ENCODE results near the gene GNB3. TPM values are rescaled to one million over a fixed set of nuclear protein-coding genes. Genes with fewer than 3 reads are reported as not detected.
A peak's percentile ranks its signal among the peaks of the same experiment; 100 is the strongest.

The GNB3 gene
- total and polyA plus RNA-seq, 9 of the 15 experiments (the other 6 are each of a cell fraction or from before 2014, with no cell fraction given) = 1.4 to 5.8 (median 2.0) TPM

DNA sequence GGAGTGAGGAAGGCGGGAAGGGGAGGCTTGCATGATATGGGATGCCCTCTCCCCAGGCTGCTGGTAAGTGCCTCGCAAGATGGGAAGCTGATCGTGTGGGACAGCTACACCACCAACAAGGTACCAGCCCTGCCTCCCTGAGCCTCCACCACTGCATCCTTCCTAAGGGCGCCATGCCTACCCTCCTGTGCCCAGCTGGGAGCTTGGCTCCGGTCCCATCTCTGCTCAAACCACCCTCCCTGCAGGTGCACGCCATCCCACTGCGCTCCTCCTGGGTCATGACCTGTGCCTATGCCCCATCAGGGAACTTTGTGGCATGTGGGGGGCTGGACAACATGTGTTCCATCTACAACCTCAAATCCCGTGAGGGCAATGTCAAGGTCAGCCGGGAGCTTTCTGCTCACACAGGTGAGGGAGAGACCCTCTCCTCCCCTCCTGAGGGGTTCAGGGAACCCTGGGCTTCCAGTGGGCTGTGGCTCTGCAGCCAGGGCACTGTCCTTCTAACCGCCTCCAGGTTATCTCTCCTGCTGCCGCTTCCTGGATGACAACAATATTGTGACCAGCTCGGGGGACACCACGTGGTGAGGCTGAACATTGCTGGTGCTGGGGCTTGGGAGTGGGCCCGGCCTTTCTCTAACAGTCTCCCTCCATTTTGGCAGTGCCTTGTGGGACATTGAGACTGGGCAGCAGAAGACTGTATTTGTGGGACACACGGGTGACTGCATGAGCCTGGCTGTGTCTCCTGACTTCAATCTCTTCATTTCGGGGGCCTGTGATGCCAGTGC is 2.6 kb downstream of the GNB3 start (continued):
- TF ChIP-seq, protein P1, sequence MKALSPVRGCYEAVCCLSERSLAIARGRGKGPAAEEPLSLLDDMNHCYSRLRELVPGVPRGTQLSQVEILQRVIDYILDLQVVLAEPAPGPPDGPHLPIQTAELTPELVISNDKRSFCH (CRISPR knock-in tag; IDR thresholded peaks at IDR 0.05) = no peak
- TF ChIP-seq, protein P1 (tag; IDR thresholded peaks at IDR 0.05) = no peak
- TF ChIP-seq ARNT (IDR thresholded peaks at IDR 0.05) = no peak
- no peak for TF ChIP-seq CBX1 (IDR thresholded peaks at IDR 0.05; ENCODE audit: low read depth)
- TF ChIP-seq GMEB1 (CRISPR knock-in tag; IDR thresholded peaks at IDR 0.05) = no peak
- TF ChIP-seq, protein P2, sequence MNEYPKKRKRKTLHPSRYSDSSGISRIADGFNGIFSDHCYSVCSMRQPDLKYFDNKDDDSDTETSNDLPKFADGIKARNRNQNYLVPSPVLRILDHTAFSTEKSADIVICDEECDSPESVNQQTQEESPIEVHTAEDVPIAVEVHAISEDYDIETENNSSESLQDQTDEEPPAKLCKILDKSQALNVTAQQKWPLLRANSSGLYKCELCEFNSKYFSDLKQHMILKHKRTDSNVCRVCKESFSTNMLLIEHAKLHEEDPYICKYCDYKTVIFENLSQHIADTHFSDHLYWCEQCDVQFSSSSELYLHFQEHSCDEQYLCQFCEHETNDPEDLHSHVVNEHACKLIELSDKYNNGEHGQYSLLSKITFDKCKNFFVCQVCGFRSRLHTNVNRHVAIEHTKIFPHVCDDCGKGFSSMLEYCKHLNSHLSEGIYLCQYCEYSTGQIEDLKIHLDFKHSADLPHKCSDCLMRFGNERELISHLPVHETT (CRISPR knock-in tag; conservative IDR thresholded peaks at IDR 0.05 in 1 of 2, IDR thresholded peaks at IDR 0.05 in 1 of 2) = no peak
- no peak for TF ChIP-seq ZSCAN29 (IDR thresholded peaks at IDR 0.05)
- no peak for TF ChIP-seq FOXK2 (conservative IDR thresholded peaks at IDR 0.05 in 1 of 2, IDR thresholded peaks at IDR 0.05 in 1 of 2; ENCODE audit: low read depth in 2 of 2)
- no peak for TF ChIP-seq NCOA2 (IDR thresholded peaks at IDR 0.05; ENCODE audit: partially characterized antibody in 2 of 2)
- peak; percentile 62 for TF ChIP-seq USF2 (CRISPR knock-in tag; IDR thresholded peaks at IDR 0.05)
- TF ChIP-seq, protein P3, sequence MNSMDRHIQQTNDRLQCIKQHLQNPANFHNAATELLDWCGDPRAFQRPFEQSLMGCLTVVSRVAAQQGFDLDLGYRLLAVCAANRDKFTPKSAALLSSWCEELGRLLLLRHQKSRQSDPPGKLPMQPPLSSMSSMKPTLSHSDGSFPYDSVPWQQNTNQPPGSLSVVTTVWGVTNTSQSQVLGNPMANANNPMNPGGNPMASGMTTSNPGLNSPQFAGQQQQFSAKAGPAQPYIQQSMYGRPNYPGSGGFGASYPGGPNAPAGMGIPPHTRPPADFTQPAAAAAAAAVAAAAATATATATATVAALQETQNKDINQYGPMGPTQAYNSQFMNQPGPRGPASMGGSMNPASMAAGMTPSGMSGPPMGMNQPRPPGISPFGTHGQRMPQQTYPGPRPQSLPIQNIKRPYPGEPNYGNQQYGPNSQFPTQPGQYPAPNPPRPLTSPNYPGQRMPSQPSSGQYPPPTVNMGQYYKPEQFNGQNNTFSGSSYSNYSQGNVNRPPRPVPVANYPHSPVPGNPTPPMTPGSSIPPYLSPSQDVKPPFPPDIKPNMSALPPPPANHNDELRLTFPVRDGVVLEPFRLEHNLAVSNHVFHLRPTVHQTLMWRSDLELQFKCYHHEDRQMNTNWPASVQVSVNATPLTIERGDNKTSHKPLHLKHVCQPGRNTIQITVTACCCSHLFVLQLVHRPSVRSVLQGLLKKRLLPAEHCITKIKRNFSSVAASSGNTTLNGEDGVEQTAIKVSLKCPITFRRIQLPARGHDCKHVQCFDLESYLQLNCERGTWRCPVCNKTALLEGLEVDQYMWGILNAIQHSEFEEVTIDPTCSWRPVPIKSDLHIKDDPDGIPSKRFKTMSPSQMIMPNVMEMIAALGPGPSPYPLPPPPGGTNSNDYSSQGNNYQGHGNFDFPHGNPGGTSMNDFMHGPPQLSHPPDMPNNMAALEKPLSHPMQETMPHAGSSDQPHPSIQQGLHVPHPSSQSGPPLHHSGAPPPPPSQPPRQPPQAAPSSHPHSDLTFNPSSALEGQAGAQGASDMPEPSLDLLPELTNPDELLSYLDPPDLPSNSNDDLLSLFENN (IDR thresholded peaks at IDR 0.05; ENCODE audit: low read depth in 2 of 2, low read length in 2 of 2) = no peak
- no peak for TF ChIP-seq ZEB2 (IDR thresholded peaks at IDR 0.05)
- TF ChIP-seq ZFP1 (CRISPR knock-in tag; IDR thresholded peaks at IDR 0.05) = no peak
- peak; percentile 56; the same call in 1 of the 2 replicates for TF ChIP-seq L3MBTL2 (IDR thresholded peaks at IDR 0.05)
- no peak for TF ChIP-seq MIER1 (IDR thresholded peaks at IDR 0.05; ENCODE audit: low read depth)
- TF ChIP-seq DDX20 (tag; IDR thresholded peaks at IDR 0.05; ENCODE audit: low read depth) = no peak
- TF ChIP-seq, protein P4, sequence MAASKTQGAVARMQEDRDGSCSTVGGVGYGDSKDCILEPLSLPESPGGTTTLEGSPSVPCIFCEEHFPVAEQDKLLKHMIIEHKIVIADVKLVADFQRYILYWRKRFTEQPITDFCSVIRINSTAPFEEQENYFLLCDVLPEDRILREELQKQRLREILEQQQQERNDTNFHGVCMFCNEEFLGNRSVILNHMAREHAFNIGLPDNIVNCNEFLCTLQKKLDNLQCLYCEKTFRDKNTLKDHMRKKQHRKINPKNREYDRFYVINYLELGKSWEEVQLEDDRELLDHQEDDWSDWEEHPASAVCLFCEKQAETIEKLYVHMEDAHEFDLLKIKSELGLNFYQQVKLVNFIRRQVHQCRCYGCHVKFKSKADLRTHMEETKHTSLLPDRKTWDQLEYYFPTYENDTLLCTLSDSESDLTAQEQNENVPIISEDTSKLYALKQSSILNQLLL (CRISPR knock-in tag; IDR thresholded peaks at IDR 0.05; ENCODE audit: borderline replicate concordance) = no peak

Measured in K562 (cell line).